ENCODE results near the gene ACP2.
A peak's percentile ranks its signal among the peaks of the same experiment; 100 is the strongest.

Gene ACP2

GRCh38 chr11:47276923-47277322 is 28.3 kb upstream of the ACP2 start:
- H3K9me3 ChIP-seq (ENCODE audit: insufficient read depth, low read depth, low read length): no peaks in the 10 kb centered on the region
- no peak overlapping the region for H3K9ac ChIP-seq (ENCODE audit: low read depth, low read length)
- H3K36me3 ChIP-seq (ENCODE audit: insufficient read depth, low read depth, low read length): peaks cover 73% of the 10 kb centered on the region
- H3K27me3 ChIP-seq (ENCODE audit: insufficient read depth, low read length): no peaks in the 10 kb centered on the region
- H3K4me3 ChIP-seq (ENCODE audit: low read length): no peak overlapping the region
- no peak overlapping the region for H3K27ac ChIP-seq (ENCODE audit: low read length)
- H3K4me1 ChIP-seq (ENCODE audit: insufficient read depth, low read length): peaks cover 3% of the 10 kb centered on the region; the same call in 1 of the 2 replicates

GRCh38 chr11:47274495-47275235 is 26.1 kb upstream of the ACP2 start:
- Histone ChIP-seq H3K4me3 (ENCODE audit: low read length) (no peak overlapping the region), H3K27me3 (ENCODE audit: insufficient read depth, low read length) (no peaks in the 10 kb centered on the region), H3K9me3 (ENCODE audit: insufficient read depth, low read depth, low read length) (no peaks in the 10 kb centered on the region), H3K27ac (ENCODE audit: low read length) (no peak overlapping the region), H3K9ac (ENCODE audit: low read depth, low read length) (no peak overlapping the region), H3K4me1 (ENCODE audit: insufficient read depth, low read length) (peaks cover 2% of the 10 kb centered on the region; the same call in 1 of the 2 replicates), H3K36me3 (ENCODE audit: insufficient read depth, low read depth, low read length) (peaks cover 53% of the 10 kb centered on the region)

GRCh38 chr11:47272706-47273105 is 24.1 kb upstream of the ACP2 start:
- peaks cover 34% of the 10 kb centered on the region for H3K36me3 ChIP-seq (ENCODE audit: insufficient read depth, low read depth, low read length)

DNA sequence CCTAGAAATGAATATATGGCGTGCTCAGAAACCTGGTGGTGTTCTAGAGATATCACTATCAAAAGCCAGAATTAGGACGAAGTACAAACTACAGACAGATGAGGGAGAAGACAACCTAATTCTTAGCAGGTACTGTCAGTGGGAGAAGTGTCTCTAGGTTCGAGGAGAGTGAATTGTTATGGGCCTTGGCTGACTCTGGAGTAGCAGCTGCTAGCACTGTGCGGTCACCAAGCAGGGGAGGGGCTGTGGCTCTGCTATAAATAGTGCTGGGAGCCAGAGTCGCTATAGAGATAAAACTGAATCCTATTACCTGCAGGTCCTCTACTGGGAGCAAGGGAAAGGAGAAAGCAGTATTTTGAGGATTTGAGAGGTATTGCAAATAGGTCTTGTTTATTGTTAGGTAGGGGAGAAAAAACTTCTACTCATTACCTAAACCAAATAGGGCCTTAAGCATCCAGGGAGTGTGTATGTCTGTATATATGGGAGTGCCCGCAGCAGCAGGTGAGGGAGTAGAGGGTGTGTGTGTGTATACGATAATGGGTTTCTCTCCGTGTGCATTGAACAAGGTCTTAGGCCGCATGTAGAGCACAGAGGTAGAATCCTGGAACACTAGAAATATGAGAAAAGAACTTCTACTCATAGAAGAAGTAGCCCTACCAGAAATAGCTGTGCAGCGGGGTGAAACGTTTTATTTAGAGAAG is 23.5 kb upstream of the ACP2 start:
- H3K27ac ChIP-seq (ENCODE audit: low read length): no peak overlapping the region
- H3K4me3 ChIP-seq (ENCODE audit: low read length): no peak overlapping the region
- peaks cover 16% of the 10 kb centered on the region for H3K4me1 ChIP-seq (ENCODE audit: insufficient read depth, low read length)
- no peaks in the 10 kb centered on the region for H3K9me3 ChIP-seq (ENCODE audit: insufficient read depth, low read depth, low read length)
- H3K36me3 ChIP-seq (ENCODE audit: insufficient read depth, low read depth, low read length): peaks cover 28% of the 10 kb centered on the region
- H3K27me3 ChIP-seq (ENCODE audit: insufficient read depth, low read length): no peaks in the 10 kb centered on the region
- no peak overlapping the region for H3K9ac ChIP-seq (ENCODE audit: low read depth, low read length)

More at GRCh38 chr11:47272706-47273105, 24.1 kb upstream of the ACP2 start:
- Histone ChIP-seq H3K4me3 (ENCODE audit: low read length) (no peak overlapping the region), H3K9me3 (ENCODE audit: insufficient read depth, low read depth, low read length) (no peaks in the 10 kb centered on the region), H3K9ac (ENCODE audit: low read depth, low read length) (no peak overlapping the region), H3K27me3 (ENCODE audit: insufficient read depth, low read length) (no peaks in the 10 kb centered on the region), H3K27ac (ENCODE audit: low read length) (no peak overlapping the region), H3K4me1 (ENCODE audit: insufficient read depth, low read length) (peaks cover 15% of the 10 kb centered on the region)

DNA sequence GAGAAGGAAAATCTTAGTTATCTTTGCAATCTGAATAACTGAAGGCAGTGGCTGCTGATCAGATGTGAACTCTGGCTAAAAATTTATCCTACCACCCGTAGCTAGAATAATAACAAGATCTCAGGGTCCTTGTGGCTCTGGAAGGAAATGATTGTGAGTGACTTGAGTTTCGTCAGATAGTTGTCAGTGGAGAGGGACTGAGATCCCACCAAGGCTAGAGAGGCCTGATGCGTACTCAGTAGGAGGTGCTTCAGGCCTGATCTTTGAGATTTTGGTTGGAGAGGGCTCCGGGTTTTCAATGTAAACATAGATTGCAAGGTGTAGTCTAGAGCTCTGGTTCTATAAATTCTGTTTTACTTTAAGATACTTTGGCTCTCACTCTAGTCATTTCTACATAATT is 22.7 kb upstream of the ACP2 start:
- Histone ChIP-seq H3K9me3 (ENCODE audit: insufficient read depth, low read depth, low read length) (no peaks in the 10 kb centered on the region), H3K36me3 (ENCODE audit: insufficient read depth, low read depth, low read length) (peaks cover 20% of the 10 kb centered on the region), H3K27ac (ENCODE audit: low read length) (no peak overlapping the region), H3K9ac (ENCODE audit: low read depth, low read length) (no peak overlapping the region; the same call in 1 of the 2 replicates), H3K4me3 (ENCODE audit: low read length) (peak overlapping the region; percentile 79; the same call in 1 of the 2 replicates), H3K27me3 (ENCODE audit: insufficient read depth, low read length) (no peaks in the 10 kb centered on the region), H3K4me1 (ENCODE audit: insufficient read depth, low read length) (peaks cover 16% of the 10 kb centered on the region)

DNA sequence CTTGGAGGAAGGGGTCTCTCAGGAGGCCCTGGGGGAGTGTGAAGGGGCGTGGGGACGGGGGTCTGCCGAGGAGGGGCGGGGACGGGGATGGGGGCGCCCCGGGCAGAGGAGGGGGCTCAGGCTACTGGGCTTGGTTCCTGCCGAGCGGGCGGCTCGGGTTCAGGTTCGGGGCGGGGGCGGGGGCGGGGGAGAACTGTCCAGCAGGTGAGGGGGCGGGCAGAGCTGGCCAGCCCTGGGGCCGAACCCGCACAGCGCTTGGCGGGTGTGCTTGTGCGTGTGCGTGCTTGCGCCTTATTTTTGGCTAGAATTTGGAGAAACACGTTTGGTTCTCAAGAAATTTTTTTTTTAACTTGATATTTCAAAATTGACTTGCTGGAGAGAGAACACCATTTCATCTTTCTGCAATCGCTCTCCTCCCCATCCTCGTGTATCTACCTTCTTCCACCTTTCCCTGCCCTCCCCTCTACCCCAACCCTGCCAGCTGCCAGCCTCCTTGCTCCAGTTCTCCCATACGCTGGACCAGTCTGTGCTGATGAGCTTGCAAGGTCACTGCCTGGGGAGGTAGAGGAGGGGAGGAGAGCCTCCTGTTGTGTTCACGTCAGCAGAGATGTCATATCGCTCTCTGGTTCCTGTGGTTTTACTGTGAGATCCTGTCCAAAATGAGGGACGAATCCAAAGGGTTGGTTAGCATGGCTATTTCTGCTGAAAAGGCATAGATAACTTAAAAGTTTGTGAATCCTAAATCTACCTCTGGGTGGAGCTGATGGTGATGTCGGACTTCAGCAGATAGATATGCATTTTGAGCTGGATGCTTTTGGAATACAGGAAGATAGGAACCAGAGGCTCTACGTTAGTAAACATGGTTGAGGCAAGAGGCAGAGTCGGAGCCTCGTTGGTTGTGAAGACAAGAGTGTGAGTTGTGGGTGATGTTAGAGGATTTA is 22.0 kb upstream of the ACP2 start:
- Histone ChIP-seq H3K9ac (ENCODE audit: low read depth, low read length) (peak overlapping the region; percentile 77; the same call in 1 of the 2 replicates), H3K4me1 (ENCODE audit: insufficient read depth, low read length) (peaks cover 16% of the 10 kb centered on the region), H3K27ac (ENCODE audit: low read length) (no peak overlapping the region), H3K36me3 (ENCODE audit: insufficient read depth, low read depth, low read length) (peaks cover 13% of the 10 kb centered on the region), H3K4me3 (ENCODE audit: low read length) (peak overlapping the region; percentile 79), H3K27me3 (ENCODE audit: insufficient read depth, low read length) (no peaks in the 10 kb centered on the region), H3K9me3 (ENCODE audit: insufficient read depth, low read depth, low read length) (no peaks in the 10 kb centered on the region)

DNA sequence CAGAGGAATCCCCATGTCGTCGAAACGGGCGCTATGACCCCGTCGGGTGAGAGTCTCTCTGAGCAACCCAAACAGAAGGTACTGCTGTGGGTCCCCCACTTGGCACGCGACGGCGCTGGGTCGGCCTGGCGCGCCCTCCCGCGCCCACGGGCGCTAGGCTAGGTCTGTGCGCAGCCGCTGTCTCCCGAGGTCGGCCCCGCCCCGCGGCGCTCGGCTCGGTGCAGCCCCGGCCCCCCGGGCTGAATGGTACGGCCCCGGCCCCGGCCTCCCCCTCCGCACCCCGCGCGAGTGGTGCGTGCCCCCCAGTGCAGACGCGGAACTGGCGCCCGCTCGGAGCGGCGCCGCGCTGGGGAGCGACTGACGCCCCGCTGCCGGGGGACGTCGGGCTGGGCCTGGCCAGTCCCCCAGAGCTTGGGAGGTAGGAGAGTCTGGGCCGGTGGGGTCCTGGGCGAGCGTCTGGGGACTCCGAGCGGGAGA is 21.3 kb upstream of the ACP2 start, which contains the start of gene MADD:
Gene MADD, plus strand, starts transcription at position 305 of the 477 bp plus-strand sequence.
- peaks cover 16% of the 10 kb centered on the region for H3K4me1 ChIP-seq (ENCODE audit: insufficient read depth, low read length)
- H3K27ac ChIP-seq (ENCODE audit: low read length): peak within 1 kb of the TSS; percentile 64

GRCh38 chr11:47269002-47269828 is 20.6 kb upstream of the ACP2 start:
- H3K9me3 ChIP-seq (ENCODE audit: insufficient read depth, low read depth, low read length): no peaks in the 10 kb centered on the region
- peaks cover 16% of the 10 kb centered on the region for H3K4me1 ChIP-seq (ENCODE audit: insufficient read depth, low read length)
- H3K27me3 ChIP-seq (ENCODE audit: insufficient read depth, low read length): no peaks in the 10 kb centered on the region
- no peaks in the 10 kb centered on the region for H3K36me3 ChIP-seq (ENCODE audit: insufficient read depth, low read depth, low read length)
- peak overlapping the region; percentile 64 for H3K27ac ChIP-seq (ENCODE audit: low read length)
- peak overlapping the region; percentile 79 for H3K4me3 ChIP-seq (ENCODE audit: low read length)
- H3K9ac ChIP-seq (ENCODE audit: low read depth, low read length): peak overlapping the region; percentile 77; the same call in 1 of the 2 replicates

More for the DNA sequence above, 21.3 kb upstream of the ACP2 start, which contains the start of gene MADD:
- H3K36me3 ChIP-seq (ENCODE audit: insufficient read depth, low read depth, low read length): peaks cover 6% of the 10 kb centered on the region
- H3K9ac ChIP-seq (ENCODE audit: low read depth, low read length): peak within 1 kb of the TSS; percentile 77; the same call in 1 of the 2 replicates
- peak within 1 kb of the TSS; percentile 79 for H3K4me3 ChIP-seq (ENCODE audit: low read length)
- no peaks in the 10 kb centered on the region for H3K9me3 ChIP-seq (ENCODE audit: insufficient read depth, low read depth, low read length)
- no peaks in the 10 kb centered on the region for H3K27me3 ChIP-seq (ENCODE audit: insufficient read depth, low read length)

- Histone ChIP-seq H3K27ac (ENCODE audit: low read length) (peak overlapping the region; percentile 53), H3K36me3 (ENCODE audit: insufficient read depth, low read depth, low read length) (no peaks in the 10 kb centered on the region), H3K27me3 (ENCODE audit: insufficient read depth, low read length) (no peaks in the 10 kb centered on the region), H3K9ac (ENCODE audit: low read depth, low read length) (peak overlapping the region; percentile 71; the same call in 1 of the 2 replicates), H3K4me3 (ENCODE audit: low read length) (peak overlapping the region; percentile 79), H3K4me1 (ENCODE audit: insufficient read depth, low read length) (peaks cover 16% of the 10 kb centered on the region), H3K9me3 (ENCODE audit: insufficient read depth, low read depth, low read length) (no peaks in the 10 kb centered on the region)
These were observed 19.9 kb upstream of the ACP2 start for GRCh38 chr11:47268448-47269001.

DNA sequence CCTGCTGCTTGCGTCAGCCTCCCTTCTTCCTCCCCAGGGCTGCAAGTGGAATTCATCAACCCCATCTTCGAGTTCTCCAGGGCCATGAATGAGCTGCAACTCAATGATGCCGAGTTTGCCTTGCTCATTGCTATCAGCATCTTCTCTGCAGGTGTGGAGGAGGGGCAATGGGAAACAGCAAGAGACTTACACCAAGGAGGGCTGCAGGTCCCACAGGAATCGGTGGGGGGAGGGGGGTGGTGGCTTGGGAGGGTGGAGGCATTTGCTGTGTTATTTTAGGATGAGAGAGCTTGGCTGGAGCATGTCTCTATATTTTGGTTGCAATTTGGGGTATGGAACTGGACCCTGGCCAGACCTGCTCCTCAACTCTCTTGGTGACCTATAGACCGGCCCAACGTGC is 19.3 kb upstream of the ACP2 start:
- Histone ChIP-seq H3K27ac (ENCODE audit: low read length) (no peak overlapping the region), H3K9ac (ENCODE audit: low read depth, low read length) (peak overlapping the region; percentile 71; the same call in 1 of the 2 replicates), H3K27me3 (ENCODE audit: insufficient read depth, low read length) (no peaks in the 10 kb centered on the region), H3K36me3 (ENCODE audit: insufficient read depth, low read depth, low read length) (no peaks in the 10 kb centered on the region), H3K4me1 (ENCODE audit: insufficient read depth, low read length) (peaks cover 16% of the 10 kb centered on the region), H3K4me3 (ENCODE audit: low read length) (peak overlapping the region; percentile 79; the same call in 1 of the 2 replicates), H3K9me3 (ENCODE audit: insufficient read depth, low read depth, low read length) (no peaks in the 10 kb centered on the region)

Measured in iPS-20b (cell line).